ENCODE data around the gene CTU2. TPM values are rescaled to one million over a fixed set of nuclear protein-coding genes. Genes with fewer than 3 reads are reported as not detected.

The CTU2 gene
- total RNA-seq, 1 experiment from 2014 or later, result 24.8 TPM

DNA sequence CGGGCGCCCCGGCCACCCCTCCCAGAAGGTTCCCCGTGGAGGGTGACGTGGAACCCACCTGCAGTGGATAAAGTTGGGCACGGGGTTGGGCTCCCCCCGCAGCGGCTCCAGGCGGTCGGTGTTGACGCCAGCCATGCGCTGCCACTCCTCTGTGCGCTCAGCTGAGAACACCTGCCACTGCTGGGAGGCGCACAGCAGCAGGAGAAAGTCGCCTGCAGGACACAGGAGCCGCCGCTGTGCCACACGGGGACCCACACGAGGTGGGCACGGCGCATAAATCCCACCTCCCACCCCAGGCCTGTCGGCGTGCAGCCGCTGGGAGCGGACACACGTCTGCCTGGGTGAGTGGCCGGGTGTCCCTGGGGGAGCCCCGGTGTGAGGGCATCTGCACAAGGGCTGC is 20.7 kb downstream of the CTU2 start:
- Histone ChIP-seq H3K9me3 (ENCODE audit: control insufficient read depth, insufficient read depth, low read depth, low read length) (no peaks in the 10 kb centered on the region), H3K4me1 (ENCODE audit: control insufficient read depth, insufficient read depth, low read length) (no peaks in the 10 kb centered on the region; the same call in 1 of the 2 replicates), H3K36me3 (ENCODE audit: control insufficient read depth, insufficient read depth, low read length) (no peaks in the 10 kb centered on the region; the same call in 1 of the 2 replicates), H3K27ac (ENCODE audit: low read length) (no peak overlapping the region), H3K4me3 (ENCODE audit: low read depth in 2 of 2, low read length in 2 of 2) (no peak overlapping the region), H3K27me3 (ENCODE audit: control insufficient read depth, insufficient read depth, low read length) (no peaks in the 10 kb centered on the region)
- ChIA-PET POLR2A (no interaction called here), CTCF (no interaction called here)
- intact Hi-C loops (cut with micrococcal nuclease; ENCODE audit: unreplicated experiment), result no loop called here
- in situ Hi-C loops (cut with HindIII; ENCODE audit: low pct_unique_long_range_greater_than_20kb, low sequenced_read_pairs), result no loop called here
- ATAC-seq, result no peak
- no peak for DNase-seq (ENCODE audit: low read depth, low spot score)
- BruUV-seq (replicated peaks), result no TSS peak
- TF ChIP-seq SIN3A (IDR thresholded peaks at IDR 0.05; ENCODE audit: borderline replicate concordance, insufficient read depth, low read depth, low read length) (no peak), TCF7L2 (IDR thresholded peaks at IDR 0.05; ENCODE audit: low read depth, low read length) (no peak), POLR2AphosphoS5 (IDR thresholded peaks at IDR 0.05; ENCODE audit: low read depth, low read length) (no peak), CTCF (IDR thresholded peaks at IDR 0.05) (no peak)
- TF ChIP-seq, protein P1, sequence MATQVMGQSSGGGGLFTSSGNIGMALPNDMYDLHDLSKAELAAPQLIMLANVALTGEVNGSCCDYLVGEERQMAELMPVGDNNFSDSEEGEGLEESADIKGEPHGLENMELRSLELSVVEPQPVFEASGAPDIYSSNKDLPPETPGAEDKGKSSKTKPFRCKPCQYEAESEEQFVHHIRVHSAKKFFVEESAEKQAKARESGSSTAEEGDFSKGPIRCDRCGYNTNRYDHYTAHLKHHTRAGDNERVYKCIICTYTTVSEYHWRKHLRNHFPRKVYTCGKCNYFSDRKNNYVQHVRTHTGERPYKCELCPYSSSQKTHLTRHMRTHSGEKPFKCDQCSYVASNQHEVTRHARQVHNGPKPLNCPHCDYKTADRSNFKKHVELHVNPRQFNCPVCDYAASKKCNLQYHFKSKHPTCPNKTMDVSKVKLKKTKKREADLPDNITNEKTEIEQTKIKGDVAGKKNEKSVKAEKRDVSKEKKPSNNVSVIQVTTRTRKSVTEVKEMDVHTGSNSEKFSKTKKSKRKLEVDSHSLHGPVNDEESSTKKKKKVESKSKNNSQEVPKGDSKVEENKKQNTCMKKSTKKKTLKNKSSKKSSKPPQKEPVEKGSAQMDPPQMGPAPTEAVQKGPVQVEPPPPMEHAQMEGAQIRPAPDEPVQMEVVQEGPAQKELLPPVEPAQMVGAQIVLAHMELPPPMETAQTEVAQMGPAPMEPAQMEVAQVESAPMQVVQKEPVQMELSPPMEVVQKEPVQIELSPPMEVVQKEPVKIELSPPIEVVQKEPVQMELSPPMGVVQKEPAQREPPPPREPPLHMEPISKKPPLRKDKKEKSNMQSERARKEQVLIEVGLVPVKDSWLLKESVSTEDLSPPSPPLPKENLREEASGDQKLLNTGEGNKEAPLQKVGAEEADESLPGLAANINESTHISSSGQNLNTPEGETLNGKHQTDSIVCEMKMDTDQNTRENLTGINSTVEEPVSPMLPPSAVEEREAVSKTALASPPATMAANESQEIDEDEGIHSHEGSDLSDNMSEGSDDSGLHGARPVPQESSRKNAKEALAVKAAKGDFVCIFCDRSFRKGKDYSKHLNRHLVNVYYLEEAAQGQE (IDR thresholded peaks at IDR 0.05; ENCODE audit: insufficient read depth in 1 of 2, low read depth in 2 of 2, low read length in 1 of 2), result no peak

- ATAC-seq, result no peak
- no peaks in the 10 kb centered on the region; the same call in 1 of the 2 replicates for H3K4me1 ChIP-seq (ENCODE audit: control insufficient read depth, insufficient read depth, low read length)
- no peak for DNase-seq (ENCODE audit: low read depth, low spot score)
- H3K27me3 ChIP-seq (ENCODE audit: control insufficient read depth, insufficient read depth, low read length), result no peaks in the 10 kb centered on the region
- no peaks in the 10 kb centered on the region for H3K9me3 ChIP-seq (ENCODE audit: control insufficient read depth, insufficient read depth, low read depth, low read length)
- no TSS peak for BruUV-seq (replicated peaks)
- no peaks in the 10 kb centered on the region; the same call in 1 of the 2 replicates for H3K36me3 ChIP-seq (ENCODE audit: control insufficient read depth, insufficient read depth, low read length)
- no peak overlapping the region for H3K4me3 ChIP-seq (ENCODE audit: low read depth in 2 of 2, low read length in 2 of 2)
- TF ChIP-seq TCF7L2 (IDR thresholded peaks at IDR 0.05; ENCODE audit: low read depth, low read length), result no peak
- TF ChIP-seq SIN3A (IDR thresholded peaks at IDR 0.05; ENCODE audit: borderline replicate concordance, insufficient read depth, low read depth, low read length), result no peak
- TF ChIP-seq, protein P1 (IDR thresholded peaks at IDR 0.05; ENCODE audit: insufficient read depth in 1 of 2, low read depth in 2 of 2, low read length in 1 of 2), result no peak
- no peak for TF ChIP-seq CTCF (IDR thresholded peaks at IDR 0.05)
- no peak for TF ChIP-seq POLR2AphosphoS5 (IDR thresholded peaks at IDR 0.05; ENCODE audit: low read depth, low read length)
- in situ Hi-C loops (cut with HindIII; ENCODE audit: low pct_unique_long_range_greater_than_20kb, low sequenced_read_pairs) (no loop called here), intact Hi-C loops (cut with micrococcal nuclease; ENCODE audit: unreplicated experiment) (no loop called here)
- ChIA-PET CTCF (no interaction called here), POLR2A (no interaction called here)
- no peak overlapping the region for H3K27ac ChIP-seq (ENCODE audit: low read length)
Observed at GRCh38 chr16:88727871-88728270, 21.6 kb downstream of the CTU2 start.
